LHCN-M2 (cell line): ENCODE data around the gene RFX8. TPM values are rescaled to one million over a fixed set of nuclear protein-coding genes. Genes with fewer than 3 reads are reported as not detected.

Experiments
- DNase-seq: peaks from one replicate; pipeline ENCODE4 v3.0.0-alpha.2; 2012; ENCODE audit warnings: low read depth
- total RNA-seq: library from RNA; depleted of rRNA; stranded (reverse); fragments of >200 nt; gene quantifications from 2 replicates; pipeline ENCODE4 v1.2.3, GENCODE V29; 2014

The RFX8 gene
- total RNA-seq, 1 experiment from 2014 or later: 33.4 TPM

DNA sequence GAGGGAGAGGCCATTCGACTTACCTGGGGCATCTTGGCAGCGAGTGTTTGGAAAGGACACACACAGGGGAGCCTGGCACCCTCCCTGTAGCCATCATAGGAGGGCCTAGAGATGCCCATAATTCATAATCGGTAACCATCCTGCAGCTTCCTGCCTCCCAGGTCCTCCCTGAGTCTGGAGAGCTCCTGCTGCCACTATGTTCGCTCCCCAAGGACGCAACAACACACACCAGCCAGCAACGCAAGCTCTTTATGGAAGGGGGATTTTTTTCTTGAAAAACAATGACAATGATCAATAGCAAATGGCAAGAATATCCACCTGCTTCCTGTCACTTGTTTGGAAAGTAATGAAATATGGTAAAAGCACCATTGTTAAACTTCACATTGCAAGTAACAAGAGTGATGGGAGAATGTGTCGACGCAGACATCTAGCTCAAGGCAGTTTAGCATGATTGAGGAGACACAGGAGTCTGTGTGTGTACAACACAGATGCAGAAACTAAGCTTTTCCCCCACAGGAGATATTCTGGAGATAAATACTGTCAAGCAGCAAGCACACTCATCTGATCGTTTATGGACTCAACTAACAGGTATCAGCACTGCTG is 62.7 kb downstream of the RFX8 start:
- DNase-seq: no peak

GRCh38 chr2:101410746-101411145 is 64.2 kb downstream of the RFX8 start:
- DNase-seq: no peak

GRCh38 chr2:101410114-101410513 is 64.8 kb downstream of the RFX8 start:
- DNase-seq: no peak

- no peak for DNase-seq
Measured at GRCh38 chr2:101409699-101410098, 65.2 kb downstream of the RFX8 start.

DNA sequence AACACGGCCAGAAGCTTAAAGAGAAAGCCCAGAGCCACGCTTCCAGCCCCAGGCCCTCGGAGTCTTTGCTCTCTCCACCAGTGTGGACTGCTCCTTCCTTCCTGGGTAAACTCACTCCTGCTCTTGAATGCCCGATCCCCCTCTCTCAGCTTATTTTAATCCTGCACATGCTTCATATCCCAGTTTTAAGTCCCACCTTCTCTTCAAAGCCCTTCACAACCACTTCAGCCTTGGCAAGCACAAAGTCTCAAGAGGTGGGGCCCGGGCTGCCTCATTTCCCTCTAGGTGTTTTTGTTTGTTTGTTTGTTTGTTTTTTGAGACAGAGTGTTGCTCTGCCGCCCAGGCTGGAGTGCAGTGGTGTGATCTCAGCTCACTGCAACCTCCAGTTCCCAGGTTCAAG is 66.0 kb downstream of the RFX8 start:
- DNase-seq: no peak

DNA sequence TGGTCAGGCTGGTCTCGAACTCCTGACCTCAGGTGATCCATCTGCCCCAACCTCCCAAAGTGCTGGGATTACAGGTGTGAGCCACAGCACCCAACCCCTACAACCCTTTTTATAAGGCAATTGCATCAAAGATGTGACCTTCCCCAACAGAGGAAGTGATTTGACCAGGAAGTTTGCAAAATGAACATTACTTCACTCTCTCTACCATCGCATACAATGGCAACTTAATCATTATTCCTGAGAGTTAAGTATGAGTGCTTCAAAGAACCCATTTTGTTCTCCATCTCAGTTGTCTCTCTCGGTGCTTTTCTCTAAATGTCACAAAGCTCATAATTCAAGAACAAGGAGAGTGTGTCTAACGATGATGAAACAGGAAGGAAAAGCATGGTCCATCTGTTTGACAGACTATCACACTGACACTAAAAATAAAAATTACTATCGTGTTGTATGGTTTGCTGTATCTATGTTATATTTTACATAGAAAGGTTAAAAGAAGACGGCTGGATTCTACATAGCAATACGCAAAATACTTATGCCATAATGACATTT is 69.5 kb downstream of the RFX8 start:
- DNase-seq: no peak

DNA sequence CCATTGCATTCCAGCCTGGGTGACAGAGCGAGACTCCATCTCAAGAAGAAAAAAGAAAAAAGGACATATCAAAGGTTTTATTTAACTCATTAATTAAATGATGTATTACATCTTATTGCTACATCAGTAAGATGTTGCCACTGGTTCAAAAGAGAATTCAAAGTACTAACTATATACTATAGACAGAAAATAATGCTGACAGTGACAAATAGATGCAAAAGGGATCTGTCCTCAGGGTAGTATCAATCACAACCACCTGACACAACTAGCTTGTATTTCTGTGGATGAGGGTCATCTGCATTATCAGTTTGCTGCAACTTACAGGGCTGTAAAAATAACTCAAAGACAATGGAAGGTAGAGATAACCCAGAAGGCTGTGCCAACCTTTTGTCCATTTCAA is 71.2 kb downstream of the RFX8 start:
- no peak for DNase-seq

DNA sequence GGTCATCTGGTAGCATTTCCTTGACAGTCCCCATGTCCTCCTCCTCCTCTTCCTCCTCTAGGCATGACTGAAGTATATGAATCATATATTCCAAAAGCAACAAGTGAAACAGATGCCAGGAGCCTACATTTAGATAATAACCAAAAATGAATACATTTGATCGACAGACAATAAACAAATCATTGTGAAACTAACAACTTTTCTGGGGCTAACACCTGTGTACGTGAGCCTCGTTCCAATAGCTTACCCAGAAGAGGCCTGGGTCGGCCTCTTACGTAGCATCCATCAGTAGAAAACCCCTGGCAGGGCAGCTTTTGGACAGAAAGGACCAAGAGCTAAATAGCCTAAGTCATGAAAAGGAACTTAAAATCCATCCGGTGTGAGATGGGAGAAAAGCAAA is 72.3 kb downstream of the RFX8 start:
- DNase-seq: no peak

DNA sequence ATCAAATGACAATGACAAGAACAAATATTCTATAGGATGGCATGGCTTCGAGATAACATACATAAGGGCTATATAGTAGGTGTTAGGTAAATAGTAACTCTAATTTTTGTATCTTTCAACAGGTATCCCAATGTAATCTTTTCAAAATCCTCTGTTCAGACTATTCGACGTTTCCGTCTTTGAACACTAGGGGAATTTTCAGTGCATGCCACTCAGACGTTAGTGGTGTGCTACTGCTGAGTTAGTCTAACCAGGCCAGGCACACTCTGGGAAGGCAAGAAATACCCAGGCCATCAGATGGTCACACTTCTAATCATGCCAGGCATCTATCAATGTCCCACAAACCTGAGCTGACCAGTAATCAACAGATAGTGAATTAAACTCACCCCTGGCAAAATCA is 73.0 kb downstream of the RFX8 start:
- DNase-seq: no peak

GRCh38 chr2:101401326-101401665 is 73.6 kb downstream of the RFX8 start:
- no peak for DNase-seq

DNA sequence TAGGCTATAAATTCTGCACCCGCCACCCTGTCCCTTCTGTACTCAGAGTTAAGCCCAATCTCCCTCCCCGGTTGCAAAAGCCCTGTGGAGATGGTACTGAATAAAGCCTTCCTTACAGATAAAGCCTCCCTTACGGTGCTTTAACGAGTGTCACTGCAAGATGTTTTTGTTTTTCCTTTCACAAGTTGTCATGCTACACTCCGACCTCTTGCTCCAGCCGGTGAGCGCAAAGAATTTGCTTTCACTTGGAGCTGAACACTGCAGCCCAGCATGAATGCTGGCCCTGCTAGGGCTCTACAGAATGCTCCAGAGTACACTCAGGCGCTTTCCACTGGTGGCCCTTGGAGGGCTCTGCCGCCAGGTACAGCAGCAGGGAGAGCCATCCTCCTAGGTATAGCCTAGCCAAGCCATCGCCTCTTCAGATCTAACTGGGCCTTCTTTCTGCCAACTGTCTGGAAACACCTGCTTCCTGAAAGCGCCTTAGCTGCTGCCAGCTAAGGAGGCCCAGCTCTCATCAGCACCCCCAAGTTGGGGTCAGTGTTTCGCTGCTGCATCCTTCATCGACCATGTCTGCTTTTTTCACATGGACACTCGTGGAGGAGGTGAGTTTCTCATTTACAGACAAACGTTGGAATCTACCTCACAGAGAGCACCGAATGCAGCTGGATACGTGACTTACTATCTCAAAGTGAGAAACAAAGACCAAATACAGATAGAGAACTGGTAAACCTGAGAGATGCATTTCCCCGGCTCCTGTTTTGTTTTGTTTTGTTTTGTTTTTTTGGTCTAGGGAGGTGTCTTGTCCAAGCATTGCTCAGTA is 74.2 kb downstream of the RFX8 start:
- no peak for DNase-seq

GRCh38 chr2:101400048-101400447 is 74.9 kb downstream of the RFX8 start:
- DNase-seq: no peak

GRCh38 chr2:101399021-101399799 is 75.7 kb downstream of the RFX8 start:
- DNase-seq: no peak

- DNase-seq: no peak
Measured at GRCh38 chr2:101398116-101398821, 76.6 kb downstream of the RFX8 start.

DNA sequence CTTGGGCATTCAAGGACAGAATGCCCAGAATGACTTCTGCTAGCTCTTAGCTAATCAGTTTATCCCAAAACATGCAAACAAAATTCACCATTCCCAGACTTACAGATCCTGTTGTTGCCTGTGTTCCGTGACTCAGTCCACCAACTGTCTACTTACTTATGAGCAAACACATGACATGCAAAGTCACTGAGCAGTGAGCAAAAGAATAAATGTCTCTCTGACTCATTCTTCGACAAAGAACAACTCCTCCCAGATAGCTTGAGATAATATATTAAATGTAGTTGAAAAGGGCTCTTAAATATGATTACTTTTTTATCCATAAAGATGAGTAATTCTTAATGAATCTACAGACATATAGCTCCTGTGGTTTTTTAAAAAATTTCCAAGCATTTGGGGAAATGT is 78.6 kb downstream of the RFX8 start:
- peak; percentile 97 for DNase-seq

GRCh38 chr2:101395545-101396315 is 79.2 kb downstream of the RFX8 start:
- peak; percentile 65 for DNase-seq

DNA sequence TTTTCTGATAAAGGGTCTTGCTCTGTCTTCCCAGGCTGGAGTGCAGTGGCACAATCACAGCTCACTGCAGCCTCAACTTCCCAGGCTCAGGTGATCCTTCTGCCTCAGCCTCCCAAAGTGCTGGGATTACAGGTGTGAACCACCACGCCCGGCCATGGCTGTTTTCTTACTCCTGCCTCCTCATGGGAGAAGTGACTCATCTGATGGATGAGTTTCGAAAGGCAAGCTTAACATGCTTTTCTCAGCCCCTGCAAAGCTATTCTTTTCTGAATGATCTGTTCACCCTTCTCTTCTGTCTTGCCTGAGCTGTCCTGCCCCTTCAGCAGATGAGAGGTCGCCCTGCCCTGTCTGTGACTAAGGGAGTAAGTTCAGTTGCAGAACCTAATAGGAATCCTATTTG is 86.7 kb downstream of the RFX8 start:
- peak; percentile 76 for DNase-seq

DNA sequence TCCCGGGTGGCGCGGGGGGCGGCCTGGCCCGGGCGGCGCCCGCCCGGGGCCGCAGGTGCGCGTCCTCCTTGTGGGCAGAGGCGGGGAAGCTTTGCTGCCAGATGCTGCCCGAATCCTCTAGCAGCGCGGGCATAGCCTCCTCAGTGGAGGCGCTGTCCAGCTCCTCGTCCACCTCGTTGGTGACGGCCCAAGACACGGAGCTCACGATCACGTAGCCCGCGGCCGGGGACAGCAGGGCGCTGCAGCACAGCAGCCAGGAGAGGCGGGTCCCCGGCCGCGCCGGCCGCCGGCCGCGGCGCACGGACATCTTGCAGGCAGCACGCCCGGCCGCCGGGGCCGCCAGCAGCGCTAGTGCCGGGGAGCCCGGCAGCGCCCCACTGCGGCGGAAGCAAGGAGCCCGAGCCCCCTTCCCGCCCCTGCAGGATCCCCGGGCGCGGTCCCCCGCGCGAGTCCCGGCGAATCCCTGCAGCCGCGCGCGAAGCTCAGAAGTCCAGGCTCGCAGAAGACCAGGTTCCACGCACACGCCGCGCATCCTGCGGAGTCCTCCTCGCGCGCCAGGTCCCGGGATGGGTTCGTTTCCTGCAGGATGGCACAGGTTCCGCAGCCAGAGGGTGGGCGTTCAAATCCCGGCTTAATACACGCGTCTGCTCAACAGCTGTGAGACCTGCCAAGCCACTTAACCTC is 87.6 kb downstream of the RFX8 start, which contains the start of gene CREG2:
Gene CREG2 (minus strand): TSS at position 353 of the 684 bp plus-strand sequence. CDS start 46 bp downstream, at position 307.
- peak; percentile 62 for DNase-seq

GRCh38 chr2:101386599-101387150 is 88.2 kb downstream of the RFX8 start:
- DNase-seq: no peak

- DNase-seq: no peak
Measured at GRCh38 chr2:101383016-101383541, 91.8 kb downstream of the RFX8 start.
